GM19328 (cell line): ENCODE measurements around the gene FBXW10.
"Not testable (repeated sequence)": the region's sequence is repeated elsewhere in the genome, so short reads cannot be mapped to it uniquely, and the experiment has no call there.

Source experiments
- ATAC-seq: cut with Tn5 transposase; IDR thresholded peaks from one replicate; pipeline ENCODE4 v1.9.1; 2021; ENCODE audit warnings: mild to moderate bottlenecking, moderate library complexity; ENCODE audit not compliant: unreplicated experiment

The FBXW10 gene

GRCh38 chr17:18747501-18747900 is 3.6 kb downstream of the FBXW10 start:
- ATAC-seq = not testable (repeated sequence)

- ATAC-seq = not testable (repeated sequence)
Observed at GRCh38 chr17:18750242-18750641, 6.4 kb downstream of the FBXW10 start.

GRCh38 chr17:18753829-18754409 is 10.1 kb downstream of the FBXW10 start:
- not testable (repeated sequence) for ATAC-seq

GRCh38 chr17:18755969-18756368 is 12.1 kb downstream of the FBXW10 start:
- not testable (repeated sequence) for ATAC-seq

- not testable (repeated sequence) for ATAC-seq
Observed at GRCh38 chr17:18757368-18758044, 13.7 kb downstream of the FBXW10 start.

- ATAC-seq = not testable (repeated sequence)
Observed at GRCh38 chr17:18758344-18758743, 14.5 kb downstream of the FBXW10 start.

GRCh38 chr17:18760221-18760620 is 16.4 kb downstream of the FBXW10 start:
- not testable (repeated sequence) for ATAC-seq

GRCh38 chr17:18770572-18770971 is 26.7 kb downstream of the FBXW10 start:
- not testable (repeated sequence) for ATAC-seq

GRCh38 chr17:18771066-18771465 is 27.2 kb downstream of the FBXW10 start:
- ATAC-seq = not testable (repeated sequence)

- ATAC-seq = no peak
Observed at GRCh38 chr17:18772471-18772870, 28.6 kb downstream of the FBXW10 start.

- peak; percentile 98 for ATAC-seq
Observed at GRCh38 chr17:18780991-18781718, 37.3 kb downstream of the FBXW10 start, which contains the start of gene TVP23B. Gene TVP23B, plus strand, starts transcription at chr17:18781183. Its CDS starts 111 bp downstream, at chr17:18781294.

GRCh38 chr17:18781805-18782204 is 38.0 kb downstream of the FBXW10 start:
- not testable (repeated sequence) for ATAC-seq

- ATAC-seq = not testable (repeated sequence)
Observed at GRCh38 chr17:18785933-18786332, 42.1 kb downstream of the FBXW10 start.

GRCh38 chr17:18786890-18787289 is 43.0 kb downstream of the FBXW10 start:
- ATAC-seq = not testable (repeated sequence)

- not testable (repeated sequence) for ATAC-seq
Observed at GRCh38 chr17:18791402-18791801, 47.5 kb downstream of the FBXW10 start.

GRCh38 chr17:18794841-18795240 is 51.0 kb downstream of the FBXW10 start:
- ATAC-seq = not testable (repeated sequence)

GRCh38 chr17:18796887-18797286 is 53.0 kb downstream of the FBXW10 start:
- not testable (repeated sequence) for ATAC-seq

- not testable (repeated sequence) for ATAC-seq
Observed at GRCh38 chr17:18803458-18804245, 59.8 kb downstream of the FBXW10 start.

GRCh38 chr17:18815924-18816323 is 72.1 kb downstream of the FBXW10 start:
- ATAC-seq = not testable (repeated sequence)

GRCh38 chr17:18816489-18817371 is 72.9 kb downstream of the FBXW10 start:
- ATAC-seq = not testable (repeated sequence)
